Breast epithelium (tissue), 4 donors: ENCODE data around the gene PPP1R27. TPM values are rescaled to one million over a fixed set of nuclear protein-coding genes. Genes with fewer than 3 reads are reported as not detected.

Experiments
- DNase-seq, 2 donors: peaks; one replicate each; pipeline ENCODE4 v3.0.0-alpha.2; 2019; ENCODE audit warnings: low spot score in 2 of 2
- H3K27ac ChIP-seq, 2 donors: fragments of 200-600 bp; sonication (generic) in 1 of 2; one replicate each; pipeline ENCODE4 v1.5.1; 2016 to 2019; ENCODE audit warnings: mild to moderate bottlenecking in 1 of 2
- H3K27me3 ChIP-seq, 2 donors: fragments of 200-600 bp; sonication (generic) in 1 of 2; one replicate each; pipeline versions ENCODE4 v1.5.1 to v1.6.0; 2017 to 2019; ENCODE audit warnings: control low read depth in 1 of 2, mild to moderate bottlenecking in 1 of 2
- H3K36me3 ChIP-seq: fragments of 200-600 bp; one replicate; pipeline ENCODE4 v1.5.1; 2019
- H3K4me1 ChIP-seq, 2 donors: fragments of 200-600 bp; sonication (generic); one replicate each; pipeline ENCODE4 v1.5.1; 2016 to 2019; ENCODE audit warnings: control low read depth in 1 of 2
- H3K4me3 ChIP-seq, 3 donors: fragments of 200-600 bp; sonication (generic); 1 replicate in 2 of 3; 2 replicates in 1 of 3; pipeline ENCODE4 v1.5.1; 2016 to 2019; ENCODE audit warnings: mild to moderate bottlenecking in 3 of 3, moderate library complexity in 2 of 3
- H3K9me3 ChIP-seq, 2 donors: fragments of 200-600 bp; sonication (generic) in 1 of 2; one replicate each; pipeline ENCODE4 v1.5.1; 2016 to 2019; ENCODE audit warnings: control low read depth in 1 of 2
- CTCF ChIP-seq, 3 donors: fragments of 450-650 bp; IDR thresholded peaks; one replicate each; pipeline ENCODE4 v1.5.1; 2016 to 2017; ENCODE audit warnings: antibody characterized with exemption in 3 of 3, mild to moderate bottlenecking in 3 of 3, moderate library complexity in 3 of 3
- POLR2A ChIP-seq: fragments of 450-650 bp; IDR thresholded peaks from one replicate; pipeline ENCODE4 v1.6.1; 2016; ENCODE audit warnings: antibody characterized with exemption, mild to moderate bottlenecking, moderate library complexity
- POLR2AphosphoS5 ChIP-seq, 3 donors: sonication (generic); formaldehyde crosslinking; IDR thresholded peaks; one replicate each; pipeline ENCODE4 v1.6.1; 2017; ENCODE audit warnings: antibody characterized with exemption in 3 of 3
- intact Hi-C: fragments of 100-400 bp; cut with DNase I; formaldehyde crosslinking; loops from one replicate; pipeline ENCODE4 v1.15.1; 2023; ENCODE audit warnings: low total_unique reads
- total RNA-seq, 3 donors: library from RNA; depleted of rRNA; stranded (reverse); fragments of >200 nt; gene quantifications; one replicate each; pipeline ENCODE4 v1.1.0, GENCODE V29; 2016

PPP1R27 gene
- total RNA-seq, 3 donors from 2014 or later: not detected

- H3K4me3 ChIP-seq: no peak overlapping the region
- TF ChIP-seq CTCF (IDR thresholded peaks at IDR 0.05): no peak
- no peak for TF ChIP-seq POLR2A
- TF ChIP-seq POLR2AphosphoS5 (IDR thresholded peaks at IDR 0.05): no peak
- peaks cover 0 to 4% of the 10 kb centered on the region in 2 donors for H3K4me1 ChIP-seq
- intact Hi-C loops: no loop called here
- H3K9me3 ChIP-seq: no peaks in the 10 kb centered on the region
- H3K27ac ChIP-seq: peak overlapping the region in 1 of 2 donors; percentile 90
- H3K27me3 ChIP-seq: no peaks in the 10 kb centered on the region
- no peak for DNase-seq
- H3K36me3 ChIP-seq: peaks cover 5% of the 10 kb centered on the region
These were observed 9.5 kb upstream of the PPP1R27 start for GRCh38 chr17:81844327-81844851.

GRCh38 chr17:81843713-81844326 lies 9.0 kb upstream of the PPP1R27 start:
- Histone ChIP-seq H3K4me3 (no peak overlapping the region), H3K27me3 (no peaks in the 10 kb centered on the region), H3K9me3 (no peaks in the 10 kb centered on the region), H3K27ac (peak overlapping the region; percentile 57 to 90), H3K4me1 (peaks cover 0 to 4% of the 10 kb centered on the region in 2 donors), H3K36me3 (peaks cover 5% of the 10 kb centered on the region)
- DNase-seq: no peak
- TF ChIP-seq CTCF (IDR thresholded peaks at IDR 0.05): no peak
- no peak for TF ChIP-seq POLR2AphosphoS5 (IDR thresholded peaks at IDR 0.05)
- intact Hi-C loops: no loop called here

- intact Hi-C loops: no loop called here
- H3K4me1 ChIP-seq: peaks cover 0 to 4% of the 10 kb centered on the region in 2 donors
- H3K9me3 ChIP-seq: no peaks in the 10 kb centered on the region
- H3K4me3 ChIP-seq: no peak overlapping the region
- TF ChIP-seq POLR2AphosphoS5 (IDR thresholded peaks at IDR 0.05) (no peak), CTCF (IDR thresholded peaks at IDR 0.05) (no peak), POLR2A (no peak)
- peaks cover 5% of the 10 kb centered on the region for H3K36me3 ChIP-seq
- no peaks in the 10 kb centered on the region for H3K27me3 ChIP-seq
- DNase-seq: peak in 1 of 2 donors; percentile 44
- peak overlapping the region; percentile 57 to 90 for H3K27ac ChIP-seq
These were observed 8.1 kb upstream of the PPP1R27 start for GRCh38 chr17:81842725-81843504.

DNA sequence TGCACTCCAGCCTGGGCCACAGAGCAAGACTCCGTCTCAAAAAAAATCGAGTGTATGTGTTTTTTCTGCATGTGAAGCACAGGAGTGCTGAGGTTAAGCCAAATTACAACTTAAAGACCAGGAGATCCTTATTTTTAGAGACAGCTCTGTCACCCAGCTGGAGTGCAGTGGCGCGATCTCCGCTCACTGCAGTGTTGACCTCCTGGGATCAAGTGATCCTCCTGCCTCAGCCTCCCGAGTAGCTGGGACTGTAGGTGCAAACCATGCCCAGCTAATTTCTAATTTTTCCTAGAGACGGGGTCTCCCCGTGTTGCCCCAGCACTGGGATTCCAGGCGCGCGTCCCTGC lies 7.5 kb upstream of the PPP1R27 start:
- no peak overlapping the region for H3K4me3 ChIP-seq
- H3K9me3 ChIP-seq: no peaks in the 10 kb centered on the region
- H3K4me1 ChIP-seq: peaks cover 0 to 4% of the 10 kb centered on the region in 2 donors
- H3K36me3 ChIP-seq: peaks cover 5% of the 10 kb centered on the region
- DNase-seq: no peak
- intact Hi-C loops: no loop called here
- no peaks in the 10 kb centered on the region for H3K27me3 ChIP-seq
- H3K27ac ChIP-seq: peak overlapping the region; percentile 57 to 90
- no peak for TF ChIP-seq POLR2A
- TF ChIP-seq CTCF (IDR thresholded peaks at IDR 0.05): no peak
- TF ChIP-seq POLR2AphosphoS5 (IDR thresholded peaks at IDR 0.05): no peak

GRCh38 chr17:81841866-81842265 lies 7.0 kb upstream of the PPP1R27 start:
- TF ChIP-seq CTCF (IDR thresholded peaks at IDR 0.05) (no peak), POLR2AphosphoS5 (IDR thresholded peaks at IDR 0.05) (no peak), POLR2A (no peak)
- H3K27me3 ChIP-seq: no peaks in the 10 kb centered on the region
- DNase-seq: no peak
- H3K36me3 ChIP-seq: peaks cover 3% of the 10 kb centered on the region
- no peaks in the 10 kb centered on the region for H3K9me3 ChIP-seq
- H3K27ac ChIP-seq: peak overlapping the region; percentile 83 to 90
- peaks cover 0 to 4% of the 10 kb centered on the region in 2 donors for H3K4me1 ChIP-seq
- H3K4me3 ChIP-seq: peak overlapping the region in 1 of 3 donors; percentile 47
- intact Hi-C loops: no loop called here
